Gastrocnemius medialis (tissue), 4 donors: ENCODE results near the gene ZNF550.

Source experiments
- POLR2A ChIP-seq, 2 donors: fragments of 450-650 bp; IDR thresholded peaks; one replicate each; pipeline ENCODE4 v1.6.1; 2017; ENCODE audit warnings: antibody characterized with exemption in 2 of 2, mild to moderate bottlenecking in 2 of 2, moderate library complexity in 2 of 2
- TF ChIP-seq, protein P1 (sequence below), 5 experiments: fragments of 450-650 bp in 3 of 5; fragments of 200-600 bp in 2 of 5; sonication (generic) in 2 of 5; IDR thresholded peaks in 4 of 5; conservative IDR thresholded peaks in 1 of 5; 1 replicate in 4 of 5; 2 replicates in 1 of 5; pipeline ENCODE4 v1.5.1; 2016 to 2019; ENCODE audit warnings: antibody characterized with exemption in 5 of 5, mild to moderate bottlenecking in 3 of 5, moderate library complexity in 3 of 5

DNA sequence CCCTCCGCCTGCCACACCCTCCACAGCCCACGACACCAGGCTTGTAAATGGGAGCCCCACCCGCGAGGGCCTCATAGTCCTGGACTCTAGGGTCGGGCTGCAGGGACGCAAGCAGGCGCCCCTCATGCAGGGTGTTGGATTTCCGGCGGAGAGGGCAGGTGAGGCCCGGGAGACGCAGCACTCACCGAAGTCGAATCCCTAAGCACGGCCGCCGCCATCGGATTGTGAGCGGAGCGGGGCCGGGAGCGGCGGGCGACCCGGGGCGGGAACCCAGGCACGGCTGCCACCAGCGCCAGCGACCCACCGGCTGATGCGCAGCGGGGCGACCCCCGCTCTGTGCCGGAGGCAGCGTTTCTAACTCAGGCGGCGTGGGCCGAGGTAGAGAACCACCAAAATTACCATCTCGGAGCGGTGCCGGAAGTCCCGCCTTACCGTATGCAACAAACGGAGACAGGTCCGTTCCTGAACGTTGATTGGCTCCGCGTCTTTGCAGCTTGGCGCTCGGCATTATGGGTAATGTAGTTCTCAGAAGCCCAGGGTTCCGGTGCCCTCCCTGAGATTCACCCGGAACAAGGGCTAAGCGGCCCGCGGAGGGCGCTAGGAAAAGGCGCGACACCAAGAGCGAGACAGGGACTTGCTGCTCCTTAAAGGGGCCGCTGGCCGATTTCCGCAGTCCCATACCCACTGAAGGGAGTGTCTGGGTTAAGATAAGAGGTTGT, 19.0 kb upstream of the ZNF550 start, which contains the start of gene ZNF416:
- TF ChIP-seq, protein P1, sequence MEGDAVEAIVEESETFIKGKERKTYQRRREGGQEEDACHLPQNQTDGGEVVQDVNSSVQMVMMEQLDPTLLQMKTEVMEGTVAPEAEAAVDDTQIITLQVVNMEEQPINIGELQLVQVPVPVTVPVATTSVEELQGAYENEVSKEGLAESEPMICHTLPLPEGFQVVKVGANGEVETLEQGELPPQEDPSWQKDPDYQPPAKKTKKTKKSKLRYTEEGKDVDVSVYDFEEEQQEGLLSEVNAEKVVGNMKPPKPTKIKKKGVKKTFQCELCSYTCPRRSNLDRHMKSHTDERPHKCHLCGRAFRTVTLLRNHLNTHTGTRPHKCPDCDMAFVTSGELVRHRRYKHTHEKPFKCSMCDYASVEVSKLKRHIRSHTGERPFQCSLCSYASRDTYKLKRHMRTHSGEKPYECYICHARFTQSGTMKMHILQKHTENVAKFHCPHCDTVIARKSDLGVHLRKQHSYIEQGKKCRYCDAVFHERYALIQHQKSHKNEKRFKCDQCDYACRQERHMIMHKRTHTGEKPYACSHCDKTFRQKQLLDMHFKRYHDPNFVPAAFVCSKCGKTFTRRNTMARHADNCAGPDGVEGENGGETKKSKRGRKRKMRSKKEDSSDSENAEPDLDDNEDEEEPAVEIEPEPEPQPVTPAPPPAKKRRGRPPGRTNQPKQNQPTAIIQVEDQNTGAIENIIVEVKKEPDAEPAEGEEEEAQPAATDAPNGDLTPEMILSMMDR (IDR thresholded peaks at IDR 0.05 in 4 of 5, conservative IDR thresholded peaks at IDR 0.05 in 1 of 5) = peak in 2 of 5 experiments; percentile 11 to 40
- peak in 1 of 2 donors; percentile 20 for TF ChIP-seq POLR2A (IDR thresholded peaks at IDR 0.05)
